HUES64 (cell line): ENCODE data around the gene KRTAP12-2.
"Not testable (repeated sequence)": the region's sequence is repeated elsewhere in the genome, so short reads cannot be mapped to it uniquely, and the experiment has no call there.

Experiments used
- H3K27ac ChIP-seq: 2 replicates; pipeline ENCODE4 v1.7.0; 2013; ENCODE audit warnings: low read depth, low read length, inconsistent platforms
- H3K27me3 ChIP-seq: 2 replicates; pipeline ENCODE4 v1.6.1; 2013; ENCODE audit warnings: mild to moderate bottlenecking, low read length; ENCODE audit not compliant: insufficient read depth
- H3K36me3 ChIP-seq: 2 replicates; pipeline ENCODE4 v1.6.1; 2013; ENCODE audit warnings: mild to moderate bottlenecking, low read length; ENCODE audit not compliant: insufficient read depth
- H3K4me1 ChIP-seq: 2 replicates; pipeline ENCODE4 v1.6.1; 2013; ENCODE audit warnings: mild to moderate bottlenecking, low read length, moderate library complexity; ENCODE audit not compliant: insufficient read depth
- H3K4me3 ChIP-seq: 2 replicates; pipeline ENCODE4 v1.5.1; 2013; ENCODE audit warnings: mild to moderate bottlenecking, low read length, moderate library complexity
- H3K9ac ChIP-seq: 2 replicates; pipeline ENCODE4 v1.6.1; 2013; ENCODE audit warnings: mild to moderate bottlenecking, low read depth, low read length
- H3K9me3 ChIP-seq: 2 replicates; pipeline ENCODE4 v1.6.1; 2013; ENCODE audit warnings: low read depth, low read length; ENCODE audit not compliant: insufficient read depth
- WGBS: fragments of 150-250, 120-280 bp; methylation state at CpG from one replicate; pipeline ENCODE4 v1.1.7; 2013; ENCODE audit warnings: missing lambda C conversion rate; 5-methylcytosine and 5-hydroxymethylcytosine counted together

KRTAP12-2 gene

GRCh38 chr21:44628707-44629391 lies 37.9 kb downstream of the KRTAP12-2 start:
- H3K9ac ChIP-seq = no peak overlapping the region
- no peaks in the 10 kb centered on the region for H3K36me3 ChIP-seq
- no peaks in the 10 kb centered on the region for H3K4me1 ChIP-seq
- H3K4me3 ChIP-seq = no peak overlapping the region
- no peaks in the 10 kb centered on the region for H3K27me3 ChIP-seq
- H3K9me3 ChIP-seq = peaks cover 22% of the 10 kb centered on the region
- H3K27ac ChIP-seq = no peak overlapping the region
- 91% methylated on average over 18 of the region's 18 CpGs for WGBS

- not testable (repeated sequence) for H3K4me3 ChIP-seq, H3K4me1 ChIP-seq, H3K9ac ChIP-seq, H3K36me3 ChIP-seq, H3K27me3 ChIP-seq, H3K27ac ChIP-seq
- peaks cover 32% of the 10 kb centered on the region for H3K9me3 ChIP-seq
- 84% methylated on average over 15 of the region's 15 CpGs for WGBS
These were observed 38.9 kb downstream of the KRTAP12-2 start for GRCh38 chr21:44627831-44628233.

- not testable (repeated sequence) for H3K27ac ChIP-seq, H3K4me1 ChIP-seq, H3K9ac ChIP-seq, H3K4me3 ChIP-seq, H3K27me3 ChIP-seq, H3K36me3 ChIP-seq
- peaks cover 36% of the 10 kb centered on the region for H3K9me3 ChIP-seq
- WGBS = 91% methylated on average over 20 of the region's 20 CpGs
These were observed 39.4 kb downstream of the KRTAP12-2 start for GRCh38 chr21:44627181-44627822.

- Histone ChIP-seq H3K27me3 (no peaks in the 10 kb centered on the region), H3K4me1 (no peaks in the 10 kb centered on the region), H3K36me3 (no peaks in the 10 kb centered on the region), H3K4me3 (no peak within 1 kb of the TSS), H3K9me3 (peaks cover 31% of the 10 kb centered on the region), H3K9ac (no peak within 1 kb of the TSS), H3K27ac (no peak within 1 kb of the TSS)
- WGBS = 80% methylated on average over 7 of the region's 7 CpGs
These were observed 40.0 kb downstream of the KRTAP12-2 start, which contains the start of gene KRTAP10-9 for GRCh38 chr21:44626673-44627143. Gene KRTAP10-9, plus strand, starts transcription at chr21:44627093. Its CDS starts 79 bp downstream, at chr21:44627172.

DNA sequence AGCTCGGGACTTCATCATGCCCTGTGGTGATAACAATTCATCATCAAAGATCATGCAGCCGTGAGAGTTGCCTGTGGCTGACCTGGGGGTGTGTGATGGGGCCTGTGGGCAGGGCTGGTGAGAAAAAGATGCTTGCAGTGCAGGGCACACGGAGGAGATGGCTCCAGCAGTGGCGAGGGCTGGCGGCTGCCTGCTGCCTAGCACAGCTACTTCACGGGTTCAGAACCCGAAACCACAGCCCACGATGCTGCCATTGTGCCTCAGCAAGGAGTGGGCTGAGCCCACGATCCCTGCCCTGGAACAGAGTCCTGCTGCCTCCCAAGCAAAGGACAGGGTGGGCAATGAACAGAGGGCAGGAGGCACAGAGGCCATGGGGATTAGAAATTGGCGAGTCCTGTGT lies 40.5 kb downstream of the KRTAP12-2 start:
- Histone ChIP-seq H3K9ac (no peak overlapping the region), H3K9me3 (peaks cover 33% of the 10 kb centered on the region), H3K27me3 (no peaks in the 10 kb centered on the region), H3K4me1 (no peaks in the 10 kb centered on the region), H3K27ac (no peak overlapping the region), H3K36me3 (no peaks in the 10 kb centered on the region), H3K4me3 (no peak overlapping the region)
- 91% methylated on average over 10 of the region's 10 CpGs for WGBS

DNA sequence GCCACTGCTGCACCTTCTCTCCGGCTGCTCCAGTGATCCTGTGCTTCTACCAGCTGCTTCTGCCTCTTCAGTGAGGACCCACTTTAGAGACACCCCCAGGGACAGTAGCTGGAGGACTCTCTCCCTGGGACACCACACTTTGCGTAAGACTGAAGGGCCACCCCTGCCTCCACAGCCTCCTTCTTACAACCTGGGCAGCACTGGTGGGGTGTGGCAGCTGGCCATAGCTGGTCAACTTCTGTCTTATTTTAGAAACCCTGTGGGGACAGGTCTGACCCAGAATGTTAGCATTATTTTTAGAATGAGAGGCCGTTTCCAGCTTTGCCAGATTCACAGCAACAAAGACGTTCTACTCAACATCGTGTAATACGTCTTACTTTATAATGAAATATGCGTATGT lies 41.0 kb downstream of the KRTAP12-2 start:
- Histone ChIP-seq H3K4me3 (no peak overlapping the region), H3K9ac (no peak overlapping the region), H3K36me3 (no peaks in the 10 kb centered on the region), H3K4me1 (no peaks in the 10 kb centered on the region), H3K27ac (no peak overlapping the region), H3K27me3 (no peaks in the 10 kb centered on the region), H3K9me3 (peaks cover 38% of the 10 kb centered on the region)
- 91% methylated on average over 7 of the region's 7 CpGs for WGBS

DNA sequence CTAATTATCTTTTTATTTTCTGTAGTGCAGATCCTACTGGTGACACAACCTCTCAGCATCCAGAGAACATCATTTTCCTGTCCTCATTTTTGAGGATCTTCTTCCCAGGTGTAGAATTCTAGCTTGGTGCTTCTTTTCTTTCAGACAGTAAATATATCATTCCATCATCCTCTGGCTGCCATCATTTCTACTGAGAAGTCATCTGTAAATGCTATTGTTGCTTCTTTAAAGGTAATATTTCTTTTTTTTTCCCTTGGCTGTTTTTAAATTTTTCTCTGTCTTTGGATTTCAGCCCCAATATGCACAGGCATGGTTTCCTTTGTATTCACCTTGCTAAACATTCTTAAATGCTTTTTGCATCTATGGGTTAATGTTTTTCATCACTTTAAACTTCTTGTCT lies 43.2 kb downstream of the KRTAP12-2 start:
- Histone ChIP-seq H3K9me3 (peaks cover 56% of the 10 kb centered on the region), H3K4me3 (no peak overlapping the region), H3K27ac (no peak overlapping the region), H3K9ac (no peak overlapping the region), H3K27me3 (no peaks in the 10 kb centered on the region), H3K4me1 (no peaks in the 10 kb centered on the region), H3K36me3 (no peaks in the 10 kb centered on the region)

DNA sequence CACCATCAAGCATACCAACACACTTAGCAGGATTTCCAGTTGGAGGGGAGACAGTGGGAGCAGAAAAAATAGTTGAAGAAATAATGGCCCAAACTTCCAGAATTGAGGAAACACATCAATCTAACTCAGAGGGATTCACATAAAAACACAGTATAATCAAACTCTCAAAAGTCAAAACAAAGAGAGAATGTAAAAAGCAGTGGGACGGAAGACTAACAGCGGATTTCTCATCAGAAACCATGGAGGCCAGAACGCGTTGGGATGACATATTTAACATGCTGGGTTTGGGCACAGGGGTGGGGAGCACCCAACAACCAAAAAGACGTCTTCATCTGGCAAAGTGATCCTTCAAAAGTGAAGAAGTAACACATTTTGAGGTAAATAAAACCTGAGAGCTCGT lies 46.8 kb downstream of the KRTAP12-2 start:
- H3K4me3 ChIP-seq = no peak overlapping the region
- H3K4me1 ChIP-seq = no peaks in the 10 kb centered on the region
- WGBS = 94% methylated on average over 6 of the region's 6 CpGs
- H3K9me3 ChIP-seq = peaks cover 53% of the 10 kb centered on the region
- H3K27me3 ChIP-seq = no peaks in the 10 kb centered on the region
- H3K27ac ChIP-seq = no peak overlapping the region
- no peaks in the 10 kb centered on the region for H3K36me3 ChIP-seq
- no peak overlapping the region for H3K9ac ChIP-seq

DNA sequence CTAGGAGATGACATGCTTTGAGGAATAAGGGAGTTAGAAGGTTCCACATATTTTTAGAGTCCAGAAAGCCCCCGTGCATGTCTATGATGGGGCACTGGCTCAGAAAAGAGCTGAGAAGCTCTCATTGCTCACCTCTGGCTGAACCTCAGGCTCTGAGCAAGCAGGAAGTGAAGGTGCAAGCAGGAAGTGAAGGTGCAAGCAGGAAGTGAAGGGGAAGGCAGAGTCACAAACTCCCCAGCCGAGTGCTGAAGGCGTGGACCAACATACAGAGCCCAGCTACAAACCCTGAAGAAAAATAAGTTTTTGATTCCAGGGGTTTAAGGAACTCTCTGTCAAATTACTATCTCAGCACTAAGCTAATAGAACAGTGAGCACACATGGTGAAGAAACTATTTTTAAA lies 47.8 kb downstream of the KRTAP12-2 start:
- no peak overlapping the region for H3K9ac ChIP-seq
- no peak overlapping the region for H3K4me3 ChIP-seq
- WGBS = 97% methylated on average over 3 of the region's 3 CpGs
- no peak overlapping the region for H3K27ac ChIP-seq
- H3K36me3 ChIP-seq = no peaks in the 10 kb centered on the region
- no peaks in the 10 kb centered on the region for H3K4me1 ChIP-seq
- peaks cover 44% of the 10 kb centered on the region for H3K9me3 ChIP-seq
- no peaks in the 10 kb centered on the region for H3K27me3 ChIP-seq

GRCh38 chr21:44618504-44618903 lies 48.2 kb downstream of the KRTAP12-2 start:
- Histone ChIP-seq H3K36me3 (no peaks in the 10 kb centered on the region), H3K9ac (no peak overlapping the region), H3K4me1 (no peaks in the 10 kb centered on the region), H3K4me3 (no peak overlapping the region), H3K9me3 (peaks cover 40% of the 10 kb centered on the region), H3K27me3 (no peaks in the 10 kb centered on the region), H3K27ac (no peak overlapping the region)
- 70% methylated on average over 4 of the region's 4 CpGs for WGBS

DNA sequence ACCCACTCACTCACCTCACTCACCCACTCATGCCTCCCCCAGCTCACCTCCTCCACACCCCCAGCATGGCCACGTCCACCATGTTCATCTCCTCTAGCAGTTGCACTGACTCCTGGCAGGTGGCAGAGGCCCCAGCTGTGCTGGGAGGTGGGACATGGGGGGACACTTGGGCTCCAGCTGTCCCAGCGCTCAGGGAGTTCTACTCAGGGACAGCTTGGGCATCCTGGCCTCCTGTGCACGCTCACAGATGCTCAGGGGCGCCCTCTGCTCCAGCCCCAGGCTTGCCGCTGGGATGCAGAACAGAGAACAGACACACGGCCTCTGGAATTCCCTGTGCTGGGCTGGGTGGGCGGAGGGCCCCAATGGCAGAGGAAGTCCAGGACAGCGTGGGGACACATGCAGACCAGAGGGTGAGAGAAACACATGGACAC lies 49.6 kb downstream of the KRTAP12-2 start:
- Histone ChIP-seq H3K4me3 (no peak overlapping the region), H3K9ac (no peak overlapping the region), H3K9me3 (peaks cover 27% of the 10 kb centered on the region; the same call in 1 of the 2 replicates), H3K27ac (no peak overlapping the region), H3K4me1 (no peaks in the 10 kb centered on the region), H3K27me3 (no peaks in the 10 kb centered on the region), H3K36me3 (no peaks in the 10 kb centered on the region)
- WGBS = 72% methylated on average over 8 of the region's 8 CpGs
